CD4-positive, alpha-beta T cell treated with Interleukin-1 beta for 1 hour (primary cell): Measurements from ENCODE around the gene CBLC.
A peak's percentile ranks its signal among the peaks of the same experiment; 100 is the strongest.
"Not testable (repeated sequence)": the region's sequence is repeated elsewhere in the genome, so short reads cannot be mapped to it uniquely, and the experiment has no call there.

Experiments
- DNase-seq, 2 donors: peaks; one replicate each; pipeline ENCODE4 v3.0.0-alpha.2; 2020 to 2022

CBLC gene

GRCh38 chr19:44822177-44822576 lies 44.5 kb downstream of the CBLC start:
- DNase-seq = no peak

GRCh38 chr19:44822670-44823372 lies 45.1 kb downstream of the CBLC start:
- DNase-seq = no peak

GRCh38 chr19:44823373-44823698 lies 45.6 kb downstream of the CBLC start:
- no peak for DNase-seq

- no peak for DNase-seq
These were observed 47.1 kb downstream of the CBLC start for GRCh38 chr19:44824761-44825160.

- not testable (repeated sequence) for DNase-seq
These were observed 55.2 kb downstream of the CBLC start for GRCh38 chr19:44832875-44833274.

- not testable (repeated sequence) for DNase-seq
These were observed 56.7 kb downstream of the CBLC start for GRCh38 chr19:44834399-44834798.

GRCh38 chr19:44839276-44839675 lies 61.6 kb downstream of the CBLC start:
- no peak for DNase-seq

- no peak for DNase-seq
These were observed 63.1 kb downstream of the CBLC start for GRCh38 chr19:44840811-44841210.

- no peak for DNase-seq
These were observed 63.5 kb downstream of the CBLC start for GRCh38 chr19:44841231-44841630.

GRCh38 chr19:44845286-44845611 lies 67.6 kb downstream of the CBLC start:
- no peak for DNase-seq

- DNase-seq = peak; percentile 76 to 86
These were observed 68.1 kb downstream of the CBLC start, which contains the start of gene NECTIN2 for GRCh38 chr19:44845612-44846454. NECTIN2 (plus strand) TSS chr19:44846297; CDS start chr19:44846526, 229 bp downstream.

- no peak for DNase-seq
These were observed 68.9 kb downstream of the CBLC start for GRCh38 chr19:44846455-44847143.

GRCh38 chr19:44847144-44848035 lies 69.7 kb downstream of the CBLC start:
- DNase-seq = no peak

- no peak for DNase-seq
These were observed 70.5 kb downstream of the CBLC start for GRCh38 chr19:44848036-44848811.

GRCh38 chr19:44848812-44849447 lies 71.2 kb downstream of the CBLC start:
- DNase-seq = no peak
